ENCODE data around the gene SELENOO.

Gene SELENOO

GRCh38 chr22:50218153-50218995, 17.6 kb downstream of the SELENOO start:
- DNase-seq: no peak

GRCh38 chr22:50218996-50219727, 18.4 kb downstream of the SELENOO start:
- DNase-seq: peak in 1 of 2 donors; percentile 43

DNA sequence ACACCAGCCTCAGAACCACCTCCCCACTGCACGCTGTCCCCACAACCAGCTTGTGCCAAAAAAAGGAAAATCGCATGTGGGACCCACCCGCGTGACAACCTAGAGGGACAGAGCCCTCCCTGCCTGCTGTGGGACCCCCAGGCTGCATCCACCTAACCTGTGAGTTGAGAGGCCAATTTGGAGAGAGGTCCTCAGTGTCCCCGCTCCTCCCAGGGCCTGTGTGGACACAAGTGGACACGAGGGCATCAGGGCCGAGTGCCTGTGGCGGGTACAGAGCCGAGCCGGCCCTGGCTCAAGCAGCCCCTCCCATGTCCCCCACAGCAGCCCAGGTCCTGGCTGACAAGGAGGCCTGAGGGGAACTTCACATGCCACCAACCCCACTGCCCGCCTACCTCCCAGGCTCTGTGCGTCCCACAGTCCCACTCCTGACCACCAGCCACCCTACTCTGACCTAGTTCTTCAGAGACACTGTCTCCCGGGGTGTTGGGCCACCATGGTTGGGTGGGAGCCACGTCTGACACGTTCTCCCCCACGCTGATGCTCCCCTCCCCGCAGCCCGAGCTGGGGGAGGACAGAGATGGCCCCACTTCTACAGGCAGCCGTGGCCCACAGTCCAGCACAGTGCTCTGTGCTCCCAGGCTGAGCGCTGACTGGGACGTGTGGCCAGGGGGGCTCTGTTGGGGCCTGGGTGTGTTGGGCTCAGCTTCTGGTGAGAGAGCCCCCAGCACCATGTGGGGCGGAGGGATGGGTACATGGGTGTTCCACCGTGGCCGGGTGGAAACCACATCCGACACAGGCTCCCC, 19.2 kb downstream of the SELENOO start:
- no peak for DNase-seq

GRCh38 chr22:50220603-50221409, 20.0 kb downstream of the SELENOO start:
- no peak for DNase-seq

DNA sequence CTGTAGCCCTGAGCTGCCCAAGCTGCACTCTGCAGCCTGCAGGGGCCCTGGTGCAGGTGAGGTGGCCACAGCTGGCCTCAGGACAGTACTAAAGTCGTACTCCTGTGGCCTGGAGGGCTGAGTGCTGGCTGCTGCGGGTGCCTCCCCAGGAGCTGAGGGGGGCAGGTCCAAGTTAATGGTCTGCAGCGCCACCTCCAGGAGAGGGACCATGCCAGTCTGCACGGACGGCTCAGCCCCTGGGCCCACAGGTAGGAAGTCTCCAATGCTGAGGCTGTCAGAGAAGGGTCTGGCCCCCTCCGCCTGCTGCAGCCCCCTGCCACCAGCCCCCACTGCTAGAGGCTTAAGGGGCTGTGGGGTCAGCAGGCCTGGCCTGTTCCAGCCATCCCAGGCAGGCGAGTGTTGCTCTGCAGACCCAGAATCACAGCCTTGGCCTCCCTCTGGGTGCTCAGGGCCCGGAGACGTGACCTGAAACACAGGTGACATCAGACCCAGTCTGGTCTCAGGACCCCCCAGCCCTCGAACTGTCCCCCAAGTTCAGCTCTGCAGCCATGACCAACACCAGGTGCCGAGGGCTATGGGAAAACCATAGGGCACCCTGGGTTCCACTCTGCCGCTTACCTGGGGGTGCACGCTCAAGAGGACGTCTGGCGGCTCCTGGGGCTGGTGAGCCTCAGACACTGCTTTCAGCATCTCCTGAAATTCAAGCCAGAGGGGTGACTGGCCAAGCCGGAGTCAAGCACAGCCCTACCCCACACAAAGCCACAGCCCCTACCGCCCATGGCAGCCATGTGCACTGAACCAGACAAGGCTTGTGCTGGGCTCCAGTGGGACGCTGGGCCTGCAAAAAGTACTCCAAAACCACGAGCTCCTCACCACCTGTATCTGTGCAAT, 20.8 kb downstream of the SELENOO start:
- DNase-seq: no peak

- no peak for DNase-seq
Observed at GRCh38 chr22:50222508-50222907, 21.7 kb downstream of the SELENOO start.

DNA sequence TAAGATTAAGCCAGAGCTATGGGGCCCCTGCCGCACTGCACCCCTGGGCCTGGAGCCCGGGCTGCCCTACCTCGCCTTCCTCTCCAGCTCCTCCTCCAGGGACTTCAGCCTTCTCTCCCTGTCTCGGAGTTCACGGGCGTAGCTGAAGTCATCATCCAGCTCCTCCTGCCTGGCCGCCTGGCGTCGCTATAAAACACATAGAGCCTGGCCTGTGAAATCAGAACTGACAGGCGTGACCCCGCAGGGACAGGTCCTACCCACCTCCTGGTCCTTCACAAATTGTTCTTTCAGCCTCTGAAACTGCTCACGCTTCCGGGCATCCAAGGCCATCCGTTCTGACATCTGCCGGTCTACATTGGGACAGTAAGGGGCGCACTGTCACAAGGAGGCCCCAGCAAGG, 23.3 kb downstream of the SELENOO start:
- DNase-seq: no peak

- DNase-seq: no peak
Observed at GRCh38 chr22:50225200-50225969, 24.6 kb downstream of the SELENOO start.

DNA sequence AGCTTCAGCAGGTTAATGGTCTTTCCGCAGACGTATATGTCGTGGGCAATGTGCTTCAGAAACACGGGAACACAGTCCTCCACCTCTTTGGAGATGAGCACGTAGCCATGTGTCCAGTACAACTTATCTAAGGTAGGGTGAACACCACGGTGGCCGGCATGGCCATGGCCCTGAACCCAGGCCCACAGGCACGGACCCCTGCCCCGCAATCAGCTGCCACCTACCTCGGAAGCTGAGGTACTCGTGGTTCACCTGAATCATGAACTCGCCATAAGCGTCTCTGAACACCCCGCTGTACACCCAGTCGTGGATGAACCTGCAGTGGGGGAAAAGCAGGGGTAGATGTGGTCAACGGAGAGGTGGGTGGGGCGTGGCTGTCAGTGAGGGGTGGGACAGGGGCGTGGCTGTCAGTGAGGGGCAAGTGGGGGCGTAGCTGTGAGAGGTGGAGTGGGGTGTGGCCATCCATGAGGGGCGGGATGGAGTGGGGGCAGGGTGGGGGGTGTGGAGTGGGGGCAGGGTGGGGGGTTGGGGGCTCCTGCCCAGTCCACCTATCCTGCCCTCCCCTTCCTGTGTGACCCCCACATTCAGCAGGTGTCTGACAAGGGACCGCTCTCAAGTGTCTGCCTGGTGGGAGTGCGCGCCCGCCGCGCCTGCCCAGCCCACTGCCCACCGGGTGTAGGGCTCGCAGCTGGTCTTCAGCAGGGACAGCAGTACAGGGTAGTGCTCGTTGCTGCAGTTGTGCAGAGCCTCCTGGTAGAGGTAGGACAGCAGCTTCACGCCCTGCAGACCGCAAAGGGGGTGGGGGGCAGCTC, 25.5 kb downstream of the SELENOO start:
- no peak for DNase-seq

GRCh38 chr22:50226875-50227165, 26.0 kb downstream of the SELENOO start:
- DNase-seq: no peak

DNA sequence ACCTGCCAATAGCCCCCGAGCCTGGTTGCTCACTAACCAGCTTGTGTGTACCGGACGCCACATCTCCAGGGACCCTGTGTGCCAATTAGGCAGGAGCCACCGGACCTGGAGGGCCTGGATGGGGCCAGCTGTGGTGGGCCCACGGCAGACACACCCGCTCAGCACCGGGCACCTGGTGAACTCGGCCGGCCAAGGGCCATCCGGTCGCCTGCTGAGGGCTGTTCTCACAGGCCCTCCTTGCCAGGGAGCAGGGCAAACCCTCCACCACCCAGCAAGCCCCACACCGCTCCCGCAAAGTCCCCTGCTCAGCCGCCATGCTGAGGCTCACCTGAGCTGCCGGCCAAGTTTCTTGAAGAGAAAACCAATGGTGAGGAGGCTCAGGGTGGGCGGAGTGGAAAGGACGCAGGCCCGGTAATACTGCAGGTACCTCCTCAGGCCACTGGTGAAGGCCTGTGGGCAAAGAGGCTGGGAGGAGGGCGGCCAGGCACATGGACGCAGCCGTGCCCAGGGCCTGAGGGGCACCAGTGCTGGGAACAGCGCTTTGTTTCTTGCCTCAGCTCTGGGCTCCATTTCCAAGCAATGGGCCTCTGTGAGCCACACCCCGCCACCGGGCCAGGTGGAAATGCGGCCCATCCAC, 26.9 kb downstream of the SELENOO start:
- no peak for DNase-seq

DNA sequence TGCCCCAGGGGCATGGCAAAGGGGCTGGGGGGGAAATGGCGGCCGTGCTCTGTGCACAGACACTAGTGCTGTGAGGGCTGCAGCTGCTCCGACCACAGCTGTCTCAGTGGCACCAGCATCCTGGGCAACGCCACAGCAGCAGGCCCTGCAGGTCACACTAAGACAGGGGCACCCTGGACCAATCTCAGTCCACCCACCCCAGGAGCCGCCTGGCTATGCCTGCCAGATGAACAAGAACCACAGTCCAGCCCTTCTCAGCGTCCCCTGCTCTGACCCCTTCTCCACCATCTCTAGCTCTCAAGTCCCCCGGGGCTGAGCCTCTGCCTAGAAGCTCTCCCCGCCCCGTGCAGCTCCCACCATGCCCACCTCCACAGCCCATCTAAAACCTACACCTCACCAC, 27.6 kb downstream of the SELENOO start:
- no peak for DNase-seq

DNA sequence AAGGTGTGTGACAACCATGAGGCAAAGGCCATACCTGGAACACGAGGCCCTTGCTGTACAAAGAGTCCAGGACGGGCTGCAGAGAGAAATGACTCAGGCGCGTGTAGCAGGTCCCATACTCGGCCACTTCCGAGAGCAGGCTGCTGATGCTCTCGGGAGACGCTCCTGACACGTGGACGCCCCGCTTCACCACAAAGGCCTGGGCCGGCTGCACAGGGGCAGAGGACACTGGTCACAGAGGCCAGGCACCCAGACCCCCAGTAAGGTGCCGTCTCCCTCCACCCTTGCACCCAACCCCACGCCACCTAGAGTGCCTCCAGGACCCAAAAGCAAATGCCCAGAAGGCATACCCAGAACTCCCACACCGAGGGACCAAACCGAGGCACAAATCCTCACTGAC, 28.6 kb downstream of the SELENOO start:
- DNase-seq: no peak

- no peak for DNase-seq
Observed at GRCh38 chr22:50232481-50233151, 31.8 kb downstream of the SELENOO start.

GRCh38 chr22:50233223-50233622, 32.4 kb downstream of the SELENOO start:
- DNase-seq: no peak

GRCh38 chr22:50236731-50237409, 36.1 kb downstream of the SELENOO start:
- no peak for DNase-seq

DNA sequence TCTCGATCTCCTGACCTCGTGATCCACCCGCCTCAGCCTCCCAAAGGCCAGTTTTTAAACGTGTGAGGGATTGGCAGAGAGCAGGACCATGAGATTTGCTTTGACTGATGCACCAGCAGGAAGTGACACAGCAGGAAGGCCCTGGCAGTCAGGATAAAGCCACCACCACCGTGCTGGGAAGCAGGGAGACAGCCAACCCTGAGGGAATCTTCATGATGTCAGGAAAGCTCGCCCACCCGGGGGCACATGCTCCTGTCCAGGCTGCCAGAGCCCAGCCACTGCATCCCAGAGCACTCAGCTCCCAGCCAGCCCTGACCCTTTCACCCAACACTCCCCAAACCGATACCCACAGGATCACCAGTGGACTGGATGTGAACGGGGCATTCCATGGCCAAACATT, 37.9 kb downstream of the SELENOO start:
- no peak for DNase-seq

- DNase-seq: no peak
Observed at GRCh38 chr22:50242406-50242949, 41.7 kb downstream of the SELENOO start.

All from CD4-positive, alpha-beta T cell treated with Interleukin-4 for 1 hour (primary cell).